Heart right ventricle (tissue), 16 donors: ENCODE measurements around the gene FAM50B. TPM values are rescaled to one million over a fixed set of nuclear protein-coding genes. Genes with fewer than 3 reads are reported as not detected.

Experiments
- ATAC-seq, 8 donors: fragments of 200-7000 bp; cut with Tn5 transposase; one replicate each; pipeline ENCODE4 v1.9.1; 2020; ENCODE audit warnings: mild to moderate bottlenecking in 8 of 8, moderate library complexity in 8 of 8, moderate number of reproducible peaks in 1 of 8
- DNase-seq, 2 donors: peaks; one replicate each; pipeline ENCODE4 v3.0.0-alpha.2; 2020
- H3K27ac ChIP-seq, 10 donors: fragments of 200-600 bp; sonication (generic) in 2 of 10; one replicate each; pipeline versions ENCODE4 v1.5.0 to v1.8.0; 2020 to 2022; ENCODE audit warnings: mild to moderate bottlenecking in 3 of 10
- H3K27me3 ChIP-seq, 7 donors: fragments of 200-600 bp; one replicate each; pipeline ENCODE4 v1.8.0; 2021 to 2022; ENCODE audit warnings: mild to moderate bottlenecking in 2 of 7
- H3K36me3 ChIP-seq, 9 donors: fragments of 200-600 bp; sonication (generic) in 1 of 9; one replicate each; pipeline versions ENCODE4 v1.5.0 to v1.8.0; 2020 to 2022; ENCODE audit warnings: mild to moderate bottlenecking in 2 of 9
- H3K4me1 ChIP-seq, 9 donors: fragments of 200-600 bp; sonication (generic) in 1 of 9; one replicate each; pipeline versions ENCODE4 v1.5.0 to v1.8.0; 2020 to 2022; ENCODE audit warnings: mild to moderate bottlenecking in 4 of 9
- H3K4me3 ChIP-seq, 10 donors: fragments of 200-600 bp; sonication (generic) in 2 of 10; one replicate each; pipeline versions ENCODE4 v1.5.0 to v1.8.0; 2020 to 2022; ENCODE audit warnings: mild to moderate bottlenecking in 7 of 10, moderate library complexity in 2 of 10
- H3K9me3 ChIP-seq, 11 donors: fragments of 200-600 bp in 10 of 11; sonication (generic) in 2 of 11; one replicate each; pipeline versions ENCODE4 v1.5.0 to v1.8.0; 2013 to 2022; ENCODE audit warnings: mild to moderate bottlenecking in 2 of 11, control low read depth in 1 of 11, moderate library complexity in 1 of 11
- WGBS, 2 donors: extraction: QIAGEN DNeasy Blood & Tissue Kit; methylation state at CpG; one replicate each; pipeline ENCODE4 v1.1.7; 2013; ENCODE audit warnings: inconsistent platforms in 1 of 2; 5-methylcytosine and 5-hydroxymethylcytosine counted together
- intact Hi-C, 10 donors: fragments of 100-400 bp; cut with DNase I; formaldehyde crosslinking; loops; one replicate each; pipeline versions ENCODE4 v1.11.1 to v1.14.2; 2022
- polyA plus RNA-seq, 2 donors: library from polyadenylated mRNA; stranded (reverse); fragments of 200-250 nt; gene quantifications; one replicate each; pipeline ENCODE4 v1.2.3, GENCODE V29; 2013
- total RNA-seq, 10 donors: library from RNA; stranded (reverse); fragmentation: NEBNext Ultra II Directional in 3 of 10; extraction: Animal tissue kit (Norgen Biotek cat#: 25700) in 3 of 10; gene quantifications; one replicate each; pipeline versions ENCODE4 v1.2.1 to v1.2.4, GENCODE V29; 2021 to 2023
- TF ChIP-seq, protein P1 (sequence below), 9 donors: fragments of 200-600 bp; sonication (generic) in 2 of 9; IDR thresholded peaks; one replicate each; pipeline versions ENCODE4 v1.5.0 to v1.8.0; 2021 to 2022; ENCODE audit warnings: antibody characterized with exemption in 9 of 9, mild to moderate bottlenecking in 5 of 9, moderate library complexity in 1 of 9
- donor health status: Arrhythmogenic right ventricular cardiomyopathy.
- donor health status: ischemic (EF 13 %, LVEDD 7.1; RV severe dilation, severe dysfunction).
- donor health status: healthy with polysubstance abuse.
- donor health status: DM: no; HTN: yes; CAD: no.
- donor health status: DM: no; HTN: no; CAD: no.
- donor health status: ischemic (EF 25% LVEDD 6.9; RV normal size, moderate dysfunction).
- donor health status: ischemic (EF 25% LVEDD 5.7; RV mildly dilated, moderate dysfunction).
- donor health status: healthy.
- donor health status: DM: yes; HTN: yes; CAD: no.
- donor health status: Ischemic cardiomyopathy.
- donor health status: ischemic (EF 35%, LVEDD 5.7; RV mildly dilated, moderate dysfunction).
- donor health status: nonischemic (EF 11% LVEDD 7.7; RV severe dilation, severe dysfunction).
- donor health status: DM: yes; HTN: yes; CAD: no.
- donor health status: PGD.
- donor health status: ischemic (EF 29% LVEDD 5.4; RV normal size, mild dysfunction).
- donor health status: nonischemic (EF 23%, LVEDD 6.1; RV moderate dilation, normal function).

FAM50B gene
- total and polyA plus RNA-seq, 12 donors, result 5.9 to 31.3 (median 22.4) TPM

DNA sequence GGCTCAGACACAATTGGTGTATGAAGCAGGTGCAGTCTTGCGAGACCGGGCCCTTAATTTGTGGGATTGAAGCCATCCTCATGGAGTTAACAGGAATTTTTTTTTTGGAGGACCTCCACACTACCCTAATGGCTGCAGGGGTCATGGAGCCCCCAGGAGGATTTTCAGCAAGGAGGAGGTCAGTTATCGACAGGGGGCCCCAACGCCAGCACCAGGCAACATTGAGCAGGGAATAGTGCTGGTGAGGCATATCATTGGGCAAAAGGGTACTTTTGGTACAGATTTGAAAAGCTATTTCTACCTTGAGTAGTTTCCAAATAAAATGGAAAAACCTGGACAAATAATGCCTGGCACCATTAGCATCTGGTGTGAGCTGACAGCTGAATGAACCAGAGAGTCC is 6.7 kb downstream of the FAM50B start:
- Histone ChIP-seq H3K9me3 (peaks cover 0 to 25% (median 0%) of the 10 kb centered on the region in 11 donors), H3K36me3 (no peaks in the 10 kb centered on the region), H3K4me1 (peaks cover 0 to 2% (median 0%) of the 10 kb centered on the region in 9 donors), H3K27ac (no peak overlapping the region), H3K27me3 (no peaks in the 10 kb centered on the region), H3K4me3 (no peak overlapping the region)
- WGBS, 2 donors, result 94 to 95% methylated on average over 4 of the region's 4 CpGs
- TF ChIP-seq, protein P1, sequence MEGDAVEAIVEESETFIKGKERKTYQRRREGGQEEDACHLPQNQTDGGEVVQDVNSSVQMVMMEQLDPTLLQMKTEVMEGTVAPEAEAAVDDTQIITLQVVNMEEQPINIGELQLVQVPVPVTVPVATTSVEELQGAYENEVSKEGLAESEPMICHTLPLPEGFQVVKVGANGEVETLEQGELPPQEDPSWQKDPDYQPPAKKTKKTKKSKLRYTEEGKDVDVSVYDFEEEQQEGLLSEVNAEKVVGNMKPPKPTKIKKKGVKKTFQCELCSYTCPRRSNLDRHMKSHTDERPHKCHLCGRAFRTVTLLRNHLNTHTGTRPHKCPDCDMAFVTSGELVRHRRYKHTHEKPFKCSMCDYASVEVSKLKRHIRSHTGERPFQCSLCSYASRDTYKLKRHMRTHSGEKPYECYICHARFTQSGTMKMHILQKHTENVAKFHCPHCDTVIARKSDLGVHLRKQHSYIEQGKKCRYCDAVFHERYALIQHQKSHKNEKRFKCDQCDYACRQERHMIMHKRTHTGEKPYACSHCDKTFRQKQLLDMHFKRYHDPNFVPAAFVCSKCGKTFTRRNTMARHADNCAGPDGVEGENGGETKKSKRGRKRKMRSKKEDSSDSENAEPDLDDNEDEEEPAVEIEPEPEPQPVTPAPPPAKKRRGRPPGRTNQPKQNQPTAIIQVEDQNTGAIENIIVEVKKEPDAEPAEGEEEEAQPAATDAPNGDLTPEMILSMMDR (IDR thresholded peaks at IDR 0.05), result no peak
- ATAC-seq, result no peak
- intact Hi-C loops, result loop anchor here in 1 of 10 donors (10.0 kb wide), 1 partner anchor 139 kb away; no protein-coding TSS in a partner anchor
- DNase-seq, result no peak

DNA sequence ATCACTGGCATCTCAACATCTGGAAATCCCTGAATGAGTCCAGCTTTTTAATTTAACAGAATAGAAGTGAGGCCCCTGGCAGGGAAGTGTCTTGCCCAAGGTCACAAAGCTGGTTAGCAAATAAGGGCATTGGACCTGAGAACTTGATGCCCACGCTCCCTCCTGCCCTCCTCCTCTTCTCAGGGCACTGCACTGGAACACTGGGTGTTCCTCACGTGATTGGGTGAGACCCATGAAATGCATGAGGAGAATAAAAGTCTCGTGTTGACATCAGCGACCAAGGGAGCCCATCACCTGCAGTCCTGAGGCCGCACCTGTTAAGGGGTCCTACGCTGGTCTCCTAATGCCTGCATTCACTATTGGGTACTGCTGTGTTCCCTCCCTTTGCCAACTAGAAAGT is 7.4 kb downstream of the FAM50B start:
- Histone ChIP-seq H3K9me3 (peaks cover 0 to 27% (median 0%) of the 10 kb centered on the region in 11 donors), H3K27ac (no peak overlapping the region), H3K4me1 (no peaks in the 10 kb centered on the region), H3K36me3 (no peaks in the 10 kb centered on the region), H3K4me3 (no peak overlapping the region), H3K27me3 (no peaks in the 10 kb centered on the region)
- TF ChIP-seq, protein P1 (IDR thresholded peaks at IDR 0.05), result no peak
- ATAC-seq, result no peak
- DNase-seq, result no peak
- intact Hi-C loops, result loop anchor here in 1 of 10 donors (10.0 kb wide), 1 partner anchor 138 kb away; no protein-coding TSS in a partner anchor
- 89 to 92% methylated on average over 6 of the region's 6 CpGs for WGBS, 2 donors

DNA sequence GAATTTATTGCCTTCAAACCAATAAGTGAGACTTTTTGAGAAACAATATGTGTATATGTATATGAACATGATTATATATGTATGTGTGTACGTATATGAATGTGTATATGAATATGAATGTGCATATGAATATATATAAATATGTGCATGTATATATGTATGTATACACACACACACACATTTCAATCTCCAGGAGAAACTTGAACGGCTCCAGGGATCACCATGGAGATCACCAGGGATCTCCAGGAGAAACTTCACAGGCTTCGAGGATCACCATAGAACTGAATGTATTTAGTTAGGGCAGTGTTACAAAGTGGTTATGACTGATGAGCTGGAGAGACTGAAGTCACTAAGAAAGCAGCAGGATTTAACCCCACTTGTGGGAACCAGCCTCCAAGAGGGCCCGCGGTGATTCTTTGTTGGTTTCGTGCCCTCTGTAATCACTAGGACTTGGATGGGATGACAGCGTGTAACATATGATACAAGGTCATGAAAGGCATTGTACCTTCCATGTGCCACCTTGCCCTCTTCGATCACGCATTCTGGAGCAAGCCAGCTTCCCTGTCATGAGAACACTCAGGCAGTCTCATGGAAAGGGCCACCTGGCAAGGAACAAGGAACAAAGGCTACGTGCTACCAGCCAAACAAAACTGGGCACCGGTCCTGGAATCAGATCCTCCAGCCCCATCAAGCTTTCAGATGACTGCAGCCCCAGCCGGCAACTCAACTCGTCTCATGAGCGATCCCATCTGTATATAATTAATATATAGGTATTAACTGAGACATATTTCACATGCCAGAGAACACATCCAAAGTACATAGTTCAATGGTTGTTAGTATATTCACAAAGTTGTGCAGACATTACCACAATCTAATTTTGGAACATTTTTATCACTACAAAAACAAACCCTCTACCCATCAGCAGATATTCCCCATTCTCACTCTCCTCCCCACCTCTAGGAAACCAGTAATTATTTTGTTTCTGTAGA is 8.6 kb downstream of the FAM50B start:
- Histone ChIP-seq H3K9me3 (peaks cover 0 to 27% (median 0%) of the 10 kb centered on the region in 11 donors), H3K36me3 (no peaks in the 10 kb centered on the region), H3K4me1 (no peaks in the 10 kb centered on the region), H3K27me3 (no peaks in the 10 kb centered on the region), H3K4me3 (no peak overlapping the region), H3K27ac (no peak overlapping the region)
- DNase-seq (no peak), ATAC-seq (no peak)
- intact Hi-C loops, result loop anchor here in 1 of 10 donors (10.0 kb wide), 1 partner anchor 137 kb away; no protein-coding TSS in a partner anchor
- TF ChIP-seq, protein P1 (IDR thresholded peaks at IDR 0.05), result no peak
- 91 to 94% methylated on average over 14 of the region's 14 CpGs for WGBS, 2 donors

DNA sequence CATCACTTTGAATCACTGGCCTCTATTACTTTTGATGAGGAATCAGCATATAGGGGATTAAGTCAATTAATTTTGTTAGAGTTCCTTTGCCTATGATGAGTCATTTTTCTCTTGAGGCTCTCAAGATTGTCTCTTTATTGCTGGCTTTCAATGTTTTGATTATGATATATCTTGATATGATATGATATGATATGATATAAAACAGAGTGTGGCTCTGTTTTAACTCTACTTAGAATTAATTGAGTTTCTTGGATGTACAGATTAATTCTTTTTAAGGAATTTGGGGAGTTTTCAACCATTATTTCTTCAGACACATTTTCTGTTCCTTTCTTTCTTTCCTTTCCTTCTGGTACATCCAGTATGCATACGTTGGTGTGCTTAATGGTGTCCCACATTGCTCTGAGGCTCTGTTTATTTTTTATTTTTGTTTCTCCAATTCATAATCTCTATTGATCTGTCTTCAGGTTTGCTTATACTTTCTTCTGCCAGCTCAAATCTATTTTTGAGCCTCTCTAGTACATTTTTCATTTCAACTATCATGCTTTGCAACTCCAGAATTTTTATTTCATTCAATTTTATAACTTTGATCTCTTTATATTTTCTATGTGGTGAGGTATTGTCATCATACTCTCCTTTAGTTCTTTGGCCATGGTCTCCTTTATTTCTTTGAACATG is 10.8 kb downstream of the FAM50B start:
- TF ChIP-seq, protein P1 (IDR thresholded peaks at IDR 0.05), result no peak

More for the DNA sequence above, 10.8 kb downstream of the FAM50B start:
- Histone ChIP-seq H3K4me1 (no peaks in the 10 kb centered on the region), H3K27me3 (no peaks in the 10 kb centered on the region), H3K9me3 (peaks cover 0 to 27% (median 0%) of the 10 kb centered on the region in 11 donors), H3K4me3 (no peak overlapping the region), H3K27ac (no peak overlapping the region), H3K36me3 (no peaks in the 10 kb centered on the region)
- no peak for DNase-seq
- WGBS, 2 donors, result 88 to 90% methylated on average over 1 of the region's 1 CpG
- no peak for ATAC-seq
- intact Hi-C loops, result loop anchor here in 1 of 10 donors (10.0 kb wide), 1 partner anchor 135 kb away; no protein-coding TSS in a partner anchor
